Mesenchymal stem cell (in vitro differentiated cells and primary cell): Measurements from ENCODE around the gene ZKSCAN5.

Experiments used
- DNase-seq: peaks from one replicate; pipeline ENCODE4 v3.0.0-alpha.2; 2013
- H2AFZ ChIP-seq: one replicate; pipeline ENCODE4 v1.6.1; 2013; ENCODE audit warnings: low read depth, mild to moderate bottlenecking, control low read depth, inconsistent platforms, low read length, moderate library complexity
- H2AK5ac ChIP-seq: 2 replicates; pipeline ENCODE4 v1.6.1; 2013; ENCODE audit warnings: low read length, moderate library complexity, mild to moderate bottlenecking, inconsistent platforms; ENCODE audit not compliant: severe bottlenecking
- H2BK120ac ChIP-seq: one replicate; pipeline ENCODE4 v1.6.1; 2013; ENCODE audit warnings: low read depth, mild to moderate bottlenecking, inconsistent platforms, low read length, moderate library complexity
- H2BK12ac ChIP-seq, 2 experiments: one replicate each; pipeline ENCODE4 v1.6.1; 2013; ENCODE audit warnings: inconsistent platforms in 2 of 2, low read length in 2 of 2, mild to moderate bottlenecking in 2 of 2, moderate library complexity in 2 of 2, control low read depth in 1 of 2
- H2BK15ac ChIP-seq: one replicate; pipeline ENCODE4 v1.6.1; 2013; ENCODE audit warnings: mild to moderate bottlenecking, low read depth, inconsistent platforms; ENCODE audit not compliant: poor library complexity, severe bottlenecking
- H2BK5ac ChIP-seq: 2 replicates; pipeline ENCODE4 v1.6.1; 2013; ENCODE audit warnings: low read depth, mild to moderate bottlenecking, low read length, control low read depth, inconsistent platforms; ENCODE audit not compliant: poor library complexity, severe bottlenecking
- H3K14ac ChIP-seq, 2 experiments: one replicate each; pipeline ENCODE4 v1.6.1; 2013; ENCODE audit warnings: inconsistent platforms in 2 of 2, low read length in 2 of 2, control low read depth in 1 of 2, mild to moderate bottlenecking in 1 of 2, moderate library complexity in 1 of 2
- H3K18ac ChIP-seq, 2 experiments: one replicate each; pipeline ENCODE4 v1.6.1; 2013; ENCODE audit warnings: inconsistent platforms in 2 of 2, low read length in 2 of 2, control low read depth in 1 of 2, low read depth in 1 of 2, mild to moderate bottlenecking in 1 of 2
- H3K23ac ChIP-seq, 2 experiments: one replicate each; pipeline ENCODE4 v1.6.1; 2013; ENCODE audit warnings: inconsistent platforms in 2 of 2, low read length in 2 of 2, mild to moderate bottlenecking in 2 of 2, moderate library complexity in 2 of 2, control low read depth in 1 of 2
- H3K27ac ChIP-seq: 2 replicates; pipeline ENCODE4 v1.5.1; 2013; ENCODE audit warnings: mild to moderate bottlenecking, moderate library complexity, low read length, control low read depth, inconsistent platforms; ENCODE audit not compliant: poor library complexity, severe bottlenecking
- H3K27me3 ChIP-seq, 2 experiments: 2 replicates each; pipeline versions ENCODE4 v1.6.1 to v1.7.0; 2013; ENCODE audit warnings: low read length in 2 of 2, mild to moderate bottlenecking in 2 of 2, moderate library complexity in 2 of 2, control low read depth in 1 of 2, inconsistent platforms in 1 of 2; ENCODE audit not compliant: control insufficient read depth in 1 of 2, insufficient read depth in 1 of 2
- H3K36me3 ChIP-seq, 2 experiments: 2 replicates each; pipeline versions ENCODE4 v1.6.1 to v1.7.0; 2013; ENCODE audit warnings: low read length in 2 of 2, control low read depth in 1 of 2, inconsistent platforms in 1 of 2, low read depth in 1 of 2, mild to moderate bottlenecking in 1 of 2; ENCODE audit not compliant: insufficient read depth in 2 of 2, control insufficient read depth in 1 of 2
- H3K4ac ChIP-seq, 2 experiments: one replicate each; pipeline ENCODE4 v1.6.1; 2013; ENCODE audit warnings: inconsistent platforms in 2 of 2, low read length in 2 of 2, mild to moderate bottlenecking in 2 of 2, moderate library complexity in 2 of 2, control low read depth in 1 of 2, low read depth in 1 of 2
- H3K4me1 ChIP-seq: 2 replicates; pipeline ENCODE4 v1.6.1; 2013; ENCODE audit warnings: low read depth, low read length, control low read depth; ENCODE audit not compliant: control insufficient read depth, insufficient read depth
- H3K4me2 ChIP-seq: 2 replicates; pipeline ENCODE4 v1.6.1; 2013; ENCODE audit warnings: low read length, mild to moderate bottlenecking, inconsistent platforms; ENCODE audit not compliant: poor library complexity, severe bottlenecking
- H3K4me3 ChIP-seq, 2 experiments: 2 replicates each; pipeline versions ENCODE4 v1.5.1 to v1.7.0; 2013; ENCODE audit warnings: low read length in 2 of 2, mild to moderate bottlenecking in 2 of 2, control low read depth in 1 of 2, low read depth in 1 of 2; ENCODE audit not compliant: insufficient read depth in 1 of 2
- H3K79me1 ChIP-seq: replicated peaks from 2 replicates; pipeline ENCODE4 v1.6.1; 2013; ENCODE audit warnings: mild to moderate bottlenecking, control low read depth, low read length, inconsistent platforms; ENCODE audit not compliant: poor library complexity, severe bottlenecking
- H3K9ac ChIP-seq: 2 replicates; pipeline ENCODE4 v1.7.0; 2013; ENCODE audit warnings: mild to moderate bottlenecking, low read length, moderate library complexity
- H3K9me3 ChIP-seq: 2 replicates; pipeline ENCODE4 v1.7.0; 2013; ENCODE audit warnings: mild to moderate bottlenecking, low read length; ENCODE audit not compliant: control insufficient read depth
- H4K8ac ChIP-seq: one replicate; pipeline ENCODE4 v1.6.1; 2013; ENCODE audit warnings: inconsistent platforms, mild to moderate bottlenecking, low read length, moderate library complexity
- H4K91ac ChIP-seq: one replicate; pipeline ENCODE4 v1.6.1; 2013; ENCODE audit warnings: mild to moderate bottlenecking, low read length, inconsistent platforms
- WGBS: methylation state at CpG from one replicate; pipeline ENCODE4 v1.1.7; 2013; ENCODE audit warnings: mixed read lengths; 5-methylcytosine and 5-hydroxymethylcytosine counted together

ZKSCAN5 gene

GRCh38 chr7:99560834-99561736, 56.6 kb downstream of the ZKSCAN5 start:
- H3K4me3 ChIP-seq: peak overlapping the region in 1 of 2 experiments; percentile 98
- peak overlapping the region; percentile 96 for H3K27ac ChIP-seq
- no peaks in the 10 kb centered on the region for H3K27me3 ChIP-seq
- peaks cover 14 to 62% of the 10 kb centered on the region in 2 experiments for H3K36me3 ChIP-seq
- no peak overlapping the region for H2BK12ac ChIP-seq
- H3K4me1 ChIP-seq: peaks cover 15% of the 10 kb centered on the region
- H3K9me3 ChIP-seq: no peaks in the 10 kb centered on the region
- no peak overlapping the region for H4K91ac ChIP-seq
- no peak overlapping the region for H3K18ac ChIP-seq
- 99% methylated on average over 6 of the region's 7 CpGs for WGBS
- H2AK5ac ChIP-seq: peak overlapping the region; percentile 70
- H3K4me2 ChIP-seq: no peak overlapping the region
- H3K14ac ChIP-seq: no peak overlapping the region
- peak overlapping the region; percentile 100 for H3K9ac ChIP-seq
- H2BK120ac ChIP-seq: no peak overlapping the region
- H2BK5ac ChIP-seq: no peak overlapping the region
- H2AFZ ChIP-seq: no peak overlapping the region
- peaks cover 1% of the 10 kb centered on the region for H3K79me1 ChIP-seq
- H2BK15ac ChIP-seq: peak overlapping the region; percentile 34
- no peak for DNase-seq
- H4K8ac ChIP-seq: no peak overlapping the region
- no peak overlapping the region for H3K23ac ChIP-seq
- H3K4ac ChIP-seq: no peak overlapping the region

DNA sequence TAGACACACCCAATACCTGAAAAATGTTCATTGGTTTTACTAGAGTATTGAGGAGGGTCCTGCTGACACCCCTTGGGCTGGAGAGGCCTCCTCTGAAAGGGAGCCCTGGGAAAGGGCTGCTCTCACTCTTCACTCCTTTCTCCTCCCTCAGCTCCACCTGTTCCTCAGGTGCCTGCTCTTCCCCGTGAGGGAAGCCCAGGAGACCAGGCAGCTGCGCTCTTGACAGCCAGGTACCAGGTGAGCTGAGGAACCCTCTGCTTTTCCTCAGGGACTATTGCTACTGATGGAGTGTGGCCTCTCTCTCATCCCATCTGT, 57.2 kb downstream of the ZKSCAN5 start:
- H3K36me3 ChIP-seq: peaks cover 17 to 64% of the 10 kb centered on the region in 2 experiments
- H3K4ac ChIP-seq: peak overlapping the region in 1 of 2 experiments; percentile 42
- H2AK5ac ChIP-seq: peak overlapping the region; percentile 70
- peak overlapping the region; percentile 100 for H3K9ac ChIP-seq
- no peak overlapping the region for H4K8ac ChIP-seq
- H2AFZ ChIP-seq: no peak overlapping the region
- H3K4me3 ChIP-seq: no peak overlapping the region
- peaks cover 3% of the 10 kb centered on the region for H3K79me1 ChIP-seq
- peaks cover 15% of the 10 kb centered on the region for H3K4me1 ChIP-seq
- no peak overlapping the region for H3K18ac ChIP-seq
- H3K27ac ChIP-seq: peak overlapping the region; percentile 96
- no peak overlapping the region for H3K4me2 ChIP-seq
- no peak overlapping the region for H2BK15ac ChIP-seq
- no peak overlapping the region for H4K91ac ChIP-seq
- no peaks in the 10 kb centered on the region for H3K27me3 ChIP-seq
- DNase-seq: no peak
- H3K23ac ChIP-seq: no peak overlapping the region
- H3K9me3 ChIP-seq: no peaks in the 10 kb centered on the region
- H2BK12ac ChIP-seq: no peak overlapping the region
- 100% methylated on average over 2 of the region's 2 CpGs for WGBS
- H3K14ac ChIP-seq: peak overlapping the region in 1 of 2 experiments; percentile 67
- no peak overlapping the region for H2BK120ac ChIP-seq
- no peak overlapping the region for H2BK5ac ChIP-seq

- H2BK5ac ChIP-seq: peak overlapping the region; percentile 59
- H3K36me3 ChIP-seq: peaks cover 17 to 61% of the 10 kb centered on the region in 2 experiments
- peak overlapping the region in 1 of 2 experiments; percentile 56 for H3K4me3 ChIP-seq
- no peak overlapping the region for H4K91ac ChIP-seq
- WGBS: 51% methylated on average over 6 of the region's 9 CpGs
- H2BK12ac ChIP-seq: peak overlapping the region in 1 of 2 experiments; percentile 90
- no peak overlapping the region for H2BK15ac ChIP-seq
- no peaks in the 10 kb centered on the region for H3K9me3 ChIP-seq
- peak overlapping the region; percentile 88 for H2AK5ac ChIP-seq
- peak overlapping the region; percentile 96 for H3K27ac ChIP-seq
- peaks cover 14% of the 10 kb centered on the region for H3K4me1 ChIP-seq
- peak overlapping the region; percentile 100 for H3K9ac ChIP-seq
- no peaks in the 10 kb centered on the region for H3K27me3 ChIP-seq
- no peak overlapping the region for H2AFZ ChIP-seq
- no peak overlapping the region for H3K18ac ChIP-seq
- no peak overlapping the region for H2BK120ac ChIP-seq
- no peak overlapping the region for H3K4ac ChIP-seq
- H3K23ac ChIP-seq: no peak overlapping the region
- H3K4me2 ChIP-seq: peak overlapping the region; percentile 36
- no peak overlapping the region for H3K14ac ChIP-seq
- DNase-seq: no peak
- H3K79me1 ChIP-seq: peaks cover 3% of the 10 kb centered on the region
- H4K8ac ChIP-seq: no peak overlapping the region
These were observed 57.8 kb downstream of the ZKSCAN5 start for GRCh38 chr7:99562114-99562784.

GRCh38 chr7:99562832-99563231, 58.4 kb downstream of the ZKSCAN5 start:
- no peak overlapping the region for H2BK15ac ChIP-seq
- WGBS: 0% methylated on average over 2 of the region's 2 CpGs

More at GRCh38 chr7:99562832-99563231, 58.4 kb downstream of the ZKSCAN5 start:
- Histone ChIP-seq H4K8ac (no peak overlapping the region), H3K27me3 (no peaks in the 10 kb centered on the region), H3K4me1 (peaks cover 14% of the 10 kb centered on the region), H3K27ac (peak overlapping the region; percentile 96), H2BK5ac (peak overlapping the region; percentile 59), H3K4ac (no peak overlapping the region), H2BK12ac (no peak overlapping the region), H4K91ac (no peak overlapping the region), H3K4me3 (peak overlapping the region in 1 of 2 experiments; percentile 56), H3K4me2 (peak overlapping the region; percentile 36), H3K9ac (peak overlapping the region; percentile 100), H3K9me3 (no peaks in the 10 kb centered on the region), H3K18ac (peak overlapping the region in 1 of 2 experiments; percentile 60), H3K36me3 (peaks cover 20 to 65% of the 10 kb centered on the region in 2 experiments), H2AK5ac (peak overlapping the region; percentile 88), H2BK120ac (no peak overlapping the region), H2AFZ (no peak overlapping the region), H3K79me1 (peaks cover 5% of the 10 kb centered on the region), H3K23ac (no peak overlapping the region), H3K14ac (no peak overlapping the region)
- peak; percentile 99 for DNase-seq
